Stimulated activated CD4-positive, alpha-beta T cell treated with anti-CD3 and anti-CD28 coated beads, Interleukin-4, amount 100 ng/mL, for 1 hour (primary cell): Measurements from ENCODE around the gene CYFIP2.

ENCODE experiments used
- DNase-seq: peaks from one replicate; pipeline ENCODE4 v3.0.0-alpha.2; 2020

CYFIP2 gene

GRCh38 chr5:157328277-157328912 lies 62.5 kb downstream of the CYFIP2 start:
- peak; percentile 52 for DNase-seq

- no peak for DNase-seq
These were observed 65.9 kb downstream of the CYFIP2 start for GRCh38 chr5:157331807-157332206.

DNA sequence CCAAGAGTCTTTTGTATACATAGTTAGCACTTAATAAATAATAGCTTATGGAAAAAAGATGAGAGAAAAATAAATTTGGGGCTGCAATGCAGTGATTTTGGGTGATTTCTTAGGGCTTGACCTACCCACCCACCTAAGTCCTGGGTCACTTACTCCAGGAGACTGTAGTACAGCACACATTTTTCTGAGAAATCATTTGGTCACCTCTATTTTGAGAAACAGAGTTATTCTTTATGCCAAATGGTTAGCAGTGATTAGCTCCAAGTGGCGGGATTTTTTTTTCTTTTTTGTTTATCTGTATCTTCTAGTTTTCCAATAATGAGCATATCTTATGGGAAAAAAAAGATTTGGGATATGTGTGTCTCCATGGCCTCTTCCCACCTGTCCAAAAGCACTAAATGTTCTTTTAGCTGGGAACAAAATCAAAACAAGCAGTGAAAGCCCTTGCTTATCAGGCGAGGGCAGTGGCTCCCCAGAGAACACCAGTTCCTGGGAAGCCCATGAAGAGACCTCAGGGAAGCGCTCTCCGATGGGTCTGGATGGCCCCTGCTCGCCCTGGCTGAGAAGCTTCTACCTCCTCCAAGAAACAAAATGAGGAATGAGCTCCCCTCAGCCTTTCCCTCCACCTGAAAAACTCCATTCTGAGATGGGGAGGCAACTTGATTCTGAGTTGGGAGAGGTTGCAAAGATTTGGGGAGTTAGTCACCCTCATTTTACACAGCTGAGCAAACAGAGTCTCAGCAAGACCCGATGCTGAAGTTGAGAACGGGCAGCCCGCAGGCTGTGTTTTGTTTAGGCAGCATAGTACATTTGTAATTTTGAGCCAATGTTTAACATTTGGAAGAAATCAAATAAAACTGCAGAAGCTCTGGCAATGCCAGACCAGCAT lies 69.9 kb downstream of the CYFIP2 start:
- no peak for DNase-seq

DNA sequence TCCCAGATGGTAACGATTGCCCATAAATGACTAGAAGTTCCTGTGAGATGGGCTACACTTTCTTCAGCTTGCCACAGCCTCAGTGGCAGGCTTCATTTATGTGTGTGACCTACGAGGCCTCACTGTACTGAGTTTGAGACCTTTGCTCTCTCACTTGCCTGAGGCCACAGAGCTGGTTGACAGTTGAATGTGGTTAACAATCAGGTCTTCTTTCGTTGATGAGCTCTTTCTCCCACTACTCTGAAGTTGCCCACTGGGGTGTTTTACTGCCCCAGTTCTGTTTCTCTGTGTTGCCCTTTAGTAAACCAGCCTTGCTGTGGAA lies 70.5 kb downstream of the CYFIP2 start:
- no peak for DNase-seq

GRCh38 chr5:157339409-157339808 lies 73.5 kb downstream of the CYFIP2 start:
- no peak for DNase-seq

DNA sequence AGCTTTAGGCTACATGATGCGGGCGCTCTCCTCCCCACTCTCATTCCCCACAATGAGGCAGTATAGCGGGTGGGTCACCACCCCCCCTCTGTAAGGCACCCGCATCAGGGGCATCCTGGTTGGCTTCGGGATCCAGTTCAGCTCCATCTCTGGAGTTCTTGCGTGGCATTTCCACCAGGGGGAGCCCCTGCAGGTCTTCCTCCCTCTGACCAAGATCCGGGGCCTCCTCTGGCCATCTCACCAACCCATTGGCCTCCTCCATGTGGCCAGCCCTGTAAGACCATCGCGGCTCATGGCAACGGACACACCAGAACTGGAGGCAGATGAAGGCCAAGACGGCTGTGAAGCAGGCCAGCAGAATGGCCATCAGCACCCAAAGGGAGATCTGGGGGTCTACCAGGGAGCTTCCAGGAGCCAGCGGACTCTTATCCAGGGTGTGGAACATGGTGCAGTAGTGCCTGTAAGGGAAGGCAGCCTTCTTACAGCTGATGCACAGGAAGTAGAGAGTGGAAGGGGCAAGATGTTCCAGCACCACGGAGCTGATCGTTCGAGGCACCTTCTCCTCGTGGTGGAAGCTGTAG lies 77.0 kb downstream of the CYFIP2 start:
- peak; percentile 42 for DNase-seq

- no peak for DNase-seq
These were observed 78.2 kb downstream of the CYFIP2 start for GRCh38 chr5:157343842-157344790.

DNA sequence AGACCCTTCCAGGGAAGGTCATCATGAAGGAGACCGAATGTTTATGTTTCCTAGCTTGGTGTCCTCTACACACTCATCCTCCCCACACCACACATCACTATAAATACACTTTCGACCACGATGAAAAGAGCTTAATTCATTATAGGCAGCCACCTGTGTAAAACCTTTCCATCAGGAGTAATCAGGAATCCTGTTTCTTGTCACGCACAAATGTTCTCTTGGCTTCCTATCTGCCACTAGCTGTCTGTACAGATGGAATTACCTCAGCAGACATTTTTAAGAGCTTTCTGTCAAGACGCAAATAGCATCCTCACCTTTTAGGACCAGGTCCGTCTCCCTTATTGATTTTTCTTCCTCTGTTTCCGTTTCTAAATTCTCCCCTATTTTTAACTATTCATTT lies 79.1 kb downstream of the CYFIP2 start:
- no peak for DNase-seq

GRCh38 chr5:157345485-157345884 lies 79.6 kb downstream of the CYFIP2 start:
- no peak for DNase-seq

DNA sequence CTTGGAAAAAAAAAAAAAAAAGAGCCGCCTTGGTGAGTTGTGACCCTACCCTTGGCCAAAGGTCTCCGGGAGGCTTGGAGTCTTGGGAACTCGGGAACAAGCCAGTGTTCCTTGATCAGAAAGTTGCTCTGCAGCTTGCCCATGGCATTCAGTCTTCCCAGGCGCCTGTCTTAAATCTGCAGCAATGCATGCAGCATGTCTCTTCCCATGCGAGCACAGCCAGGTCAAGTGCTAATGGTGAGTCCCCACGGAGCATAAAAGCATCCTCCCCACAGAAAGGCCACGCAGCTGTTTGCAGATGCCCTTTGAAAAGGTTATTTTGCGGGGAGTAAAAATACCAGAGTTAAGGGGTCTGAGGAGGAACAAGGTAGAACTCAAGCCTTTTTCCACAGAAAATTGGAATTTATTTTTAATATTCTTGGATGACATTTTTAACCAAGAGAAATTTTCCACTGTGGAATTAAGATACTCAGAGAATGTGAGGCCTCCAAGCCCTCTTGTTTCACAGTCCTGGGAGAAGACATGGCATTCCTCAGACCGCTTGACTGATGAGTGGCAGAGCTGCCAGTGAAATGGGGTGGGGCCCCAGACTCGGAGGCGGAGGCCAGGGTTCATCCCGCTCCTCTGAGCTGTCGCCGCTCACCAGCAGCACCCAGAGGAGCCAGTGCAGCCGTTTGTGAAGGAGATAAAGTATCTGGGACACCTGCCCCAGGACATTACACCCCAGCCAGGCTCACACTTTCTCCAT lies 81.6 kb downstream of the CYFIP2 start:
- no peak for DNase-seq

- no peak for DNase-seq
These were observed 82.1 kb downstream of the CYFIP2 start for GRCh38 chr5:157348049-157348400.

DNA sequence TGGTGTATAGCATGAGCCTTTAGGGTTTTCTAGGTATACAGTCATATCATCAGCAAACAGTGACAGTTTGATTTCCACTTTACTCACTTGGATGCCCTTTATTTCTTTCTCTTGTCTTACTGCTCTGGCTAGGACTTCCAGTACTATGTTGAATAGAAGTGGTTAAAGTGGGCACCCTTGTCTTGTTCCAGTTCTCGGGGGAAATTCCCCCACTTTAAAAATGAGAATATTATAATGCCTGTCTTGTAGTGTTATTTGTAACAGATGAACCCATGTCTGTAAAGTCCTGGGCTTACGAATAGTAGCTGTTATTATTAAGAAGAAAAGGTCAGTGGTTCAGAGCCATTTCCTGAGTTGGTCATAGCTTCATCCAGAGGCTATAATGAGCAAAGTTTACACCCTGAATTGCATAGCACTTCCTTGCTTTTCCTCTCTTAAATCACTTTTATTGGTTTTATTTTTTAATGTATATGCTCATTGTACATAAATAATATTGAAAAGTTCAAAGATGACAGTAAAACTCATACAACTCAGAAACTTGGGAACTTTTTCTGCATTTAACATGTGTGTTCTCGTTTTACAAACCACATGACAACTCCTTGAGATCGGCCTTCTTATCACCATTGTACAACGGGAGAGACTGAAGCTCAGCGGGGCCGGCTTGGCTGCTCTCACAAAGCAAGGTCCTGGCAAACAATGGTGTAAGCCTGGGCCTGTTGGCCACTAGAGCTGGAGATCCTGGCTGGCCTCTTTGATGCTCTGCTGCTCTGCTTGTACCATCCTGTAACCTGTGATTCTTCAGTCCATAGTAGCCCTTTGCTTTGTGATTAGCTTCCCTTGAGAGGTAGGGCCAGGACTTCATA lies 85.2 kb downstream of the CYFIP2 start:
- no peak for DNase-seq

- no peak for DNase-seq
These were observed 85.8 kb downstream of the CYFIP2 start for GRCh38 chr5:157351802-157352092.

- peak; percentile 29 for DNase-seq
These were observed 86.9 kb downstream of the CYFIP2 start for GRCh38 chr5:157352756-157353340.

- no peak for DNase-seq
These were observed 88.9 kb downstream of the CYFIP2 start for GRCh38 chr5:157354800-157355199.

DNA sequence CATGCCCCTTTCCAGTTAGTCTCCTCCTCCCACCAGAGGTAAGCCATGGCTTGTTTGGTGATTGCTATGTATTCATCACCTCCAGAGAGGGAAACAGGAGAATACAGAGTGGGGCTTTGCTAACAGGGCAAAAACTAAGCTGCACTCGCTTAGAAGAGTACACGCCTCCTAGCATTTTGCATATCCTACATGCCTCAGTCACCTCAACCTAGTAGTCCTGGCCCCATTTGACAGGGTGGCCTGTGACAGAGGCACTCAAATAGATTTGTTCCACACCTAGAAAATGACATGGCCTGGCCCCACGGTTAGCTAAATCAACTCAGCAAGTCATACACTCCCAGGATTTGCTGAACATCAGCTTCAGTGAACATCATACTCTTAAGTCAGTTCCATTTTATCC lies 90.7 kb downstream of the CYFIP2 start:
- DNase-seq = no peak

- DNase-seq = no peak
These were observed 91.9 kb downstream of the CYFIP2 start for GRCh38 chr5:157357823-157358222.

DNA sequence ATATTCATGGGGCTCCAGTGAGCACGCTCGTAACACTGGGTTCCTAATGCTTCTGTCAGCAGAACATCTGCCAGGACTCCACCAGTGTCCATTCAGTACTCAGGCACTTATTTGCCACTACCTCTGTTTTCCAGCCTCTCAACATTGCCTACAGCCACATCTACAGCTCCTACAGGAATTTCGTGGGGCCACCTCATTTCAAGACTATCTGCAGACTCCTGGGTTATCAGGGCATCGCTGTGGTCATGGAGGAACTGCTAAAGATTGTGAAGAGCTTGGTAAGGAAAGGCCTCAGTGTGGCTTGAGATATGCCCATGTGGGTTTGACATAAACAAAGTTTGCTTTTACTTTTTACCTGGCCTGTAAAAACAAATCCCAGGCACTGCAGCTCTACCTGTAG lies 92.9 kb downstream of the CYFIP2 start:
- no peak for DNase-seq

DNA sequence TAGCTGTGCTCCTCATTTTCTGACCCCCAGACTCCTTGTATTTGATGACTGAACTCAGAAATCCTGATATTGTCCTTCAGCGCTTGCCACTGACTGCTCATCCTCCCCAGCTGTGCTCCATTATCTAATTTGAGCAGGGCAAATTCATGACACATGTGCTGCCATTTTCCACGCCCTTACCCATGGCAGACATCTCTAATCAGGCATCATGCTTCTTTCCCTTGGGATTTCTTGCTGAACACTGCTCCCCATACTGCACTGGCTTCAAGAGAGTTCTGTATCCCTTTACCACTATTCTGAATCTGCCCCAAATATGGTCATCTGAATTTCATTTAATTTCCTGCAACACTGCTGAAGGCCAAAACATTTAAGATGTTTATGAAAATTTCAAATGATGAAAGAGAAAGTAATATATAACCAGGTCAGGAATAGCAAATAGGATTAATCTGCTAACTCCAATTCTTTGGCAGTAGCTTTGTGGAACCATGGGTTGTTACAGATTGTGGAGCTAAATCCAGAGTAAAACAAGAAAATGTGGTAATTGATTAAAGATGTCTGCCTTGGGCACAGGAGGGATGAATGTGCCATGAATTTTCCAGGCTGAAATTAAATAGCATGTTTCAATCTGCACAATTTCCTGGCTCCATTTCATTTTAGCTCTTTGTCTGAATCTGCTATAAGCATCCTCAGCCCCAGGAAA lies 93.6 kb downstream of the CYFIP2 start:
- no peak for DNase-seq

DNA sequence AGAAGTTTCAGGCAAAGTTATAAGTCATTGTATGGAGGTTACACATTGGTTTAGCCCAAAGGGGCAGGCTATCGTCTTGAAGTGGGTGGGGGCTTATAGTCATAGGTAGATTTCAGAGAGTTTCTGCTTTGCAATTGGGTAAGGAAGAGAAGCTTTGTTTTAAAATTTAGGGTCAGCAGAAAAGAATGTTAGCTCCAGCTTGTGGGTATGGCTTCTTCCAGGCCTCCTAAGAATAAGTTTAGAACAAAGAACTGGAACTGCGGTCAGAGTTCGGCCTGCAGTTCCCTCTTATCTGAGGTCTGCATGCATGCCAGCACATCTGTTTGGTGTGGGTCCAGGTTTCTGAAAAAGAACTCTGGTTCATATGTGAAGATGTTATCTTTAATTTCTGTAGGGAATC lies 96.1 kb downstream of the CYFIP2 start:
- no peak for DNase-seq

- no peak for DNase-seq
These were observed 96.6 kb downstream of the CYFIP2 start for GRCh38 chr5:157362502-157362901.
